HepG2 (cell line): ENCODE measurements around the gene STMN1. TPM values are rescaled to one million over a fixed set of nuclear protein-coding genes. Genes with fewer than 3 reads are reported as not detected.

ENCODE experiments used
- EP300 ChIP-seq, 3 experiments: sonication (generic) in 1 of 3; formaldehyde crosslinking in 1 of 3; IDR thresholded peaks; 2 replicates each; pipeline versions ENCODE4 v1.5.1 to v1.6.1; 2011 to 2020; ENCODE audit warnings: low read depth in 2 of 3, low read length in 2 of 3, borderline replicate concordance in 1 of 3, improper control_type of control experiment in 1 of 3, mild to moderate bottlenecking in 1 of 3, missing genetic modification reagents in 1 of 3, moderate library complexity in 1 of 3
- ERF ChIP-seq: IDR thresholded peaks from 2 replicates; pipeline ENCODE4 v1.6.1; 2018; ENCODE audit warnings: missing biosample characterization, missing genetic modification reagents
- FOSL2 ChIP-seq: sonication (generic); formaldehyde crosslinking; IDR thresholded peaks from 2 replicates; pipeline ENCODE4 v1.4.0; 2020; ENCODE audit warnings: missing genetic modification reagents
- FOXA1 ChIP-seq, 2 experiments: fragments of 450-650 bp in 1 of 2; sonication (generic) in 1 of 2; formaldehyde crosslinking in 1 of 2; IDR thresholded peaks; 2 replicates each; pipeline versions ENCODE4 v1.4.0 to v1.6.1; 2016 to 2020; ENCODE audit warnings: missing genetic modification reagents in 1 of 2
- HNRNPUL1 ChIP-seq: fragments of 200-400 bp; formaldehyde crosslinking; IDR thresholded peaks from 2 replicates; pipeline ENCODE4 v1.6.1; 2017; ENCODE audit warnings: low read depth, mild to moderate bottlenecking, low read length, moderate library complexity
- IRX3 ChIP-seq: sonication (generic); formaldehyde crosslinking; IDR thresholded peaks from 2 replicates; pipeline ENCODE4 v1.8.1; 2023; ENCODE audit warnings: mild to moderate bottlenecking, low read depth, missing genetic modification reagents, borderline replicate concordance
- JDP2 ChIP-seq: sonication (generic); formaldehyde crosslinking; IDR thresholded peaks from 2 replicates; pipeline ENCODE4 v1.8.1; 2022; ENCODE audit warnings: missing genetic modification reagents, borderline replicate concordance
- JUNB ChIP-seq: sonication (generic); formaldehyde crosslinking; IDR thresholded peaks from 2 replicates; pipeline ENCODE4 v1.8.0; 2022; ENCODE audit warnings: missing genetic modification reagents, mild to moderate bottlenecking, borderline replicate concordance
- KLF12 ChIP-seq: sonication (generic); formaldehyde crosslinking; IDR thresholded peaks from 2 replicates; pipeline ENCODE4 v1.4.0; 2020; ENCODE audit warnings: missing genetic modification reagents, borderline replicate concordance
- PBX3 ChIP-seq: sonication (generic); formaldehyde crosslinking; IDR thresholded peaks from 2 replicates; pipeline ENCODE4 v1.8.1; 2023; ENCODE audit warnings: missing genetic modification reagents, inconsistent platforms, borderline replicate concordance
- RARA ChIP-seq: IDR thresholded peaks from 2 replicates; pipeline ENCODE4 v1.6.1; 2016; ENCODE audit warnings: missing genetic modification reagents, missing compliant biosample characterization
- SNAI1 ChIP-seq: sonication (generic); formaldehyde crosslinking; IDR thresholded peaks from 2 replicates; pipeline ENCODE4 v1.5.0; 2020; ENCODE audit warnings: mild to moderate bottlenecking, missing genetic modification reagents, borderline replicate concordance
- ZFP90 ChIP-seq: sonication (generic); formaldehyde crosslinking; IDR thresholded peaks from 2 replicates; pipeline ENCODE4 v1.8.0; 2022; ENCODE audit warnings: missing genetic modification reagents, mild to moderate bottlenecking, inconsistent platforms, borderline replicate concordance
- ZFYVE20 ChIP-seq: sonication (generic); formaldehyde crosslinking; IDR thresholded peaks from 2 replicates; pipeline ENCODE4 v1.8.0; 2023; ENCODE audit warnings: low read depth, mild to moderate bottlenecking, moderate library complexity, missing genetic modification reagents, borderline replicate concordance
- ZNF264 ChIP-seq: sonication (generic); formaldehyde crosslinking; IDR thresholded peaks from 2 replicates; pipeline ENCODE4 v1.4.0; 2020; ENCODE audit warnings: missing genetic modification reagents
- ZNF350 ChIP-seq: sonication (generic); formaldehyde crosslinking; IDR thresholded peaks from 2 replicates; pipeline ENCODE4 v1.4.0; 2020; ENCODE audit warnings: mild to moderate bottlenecking, low read depth, missing genetic modification reagents, borderline replicate concordance
- ZNF788 ChIP-seq: sonication (generic); formaldehyde crosslinking; IDR thresholded peaks from 2 replicates; pipeline ENCODE4 v1.5.0; 2020; ENCODE audit warnings: mild to moderate bottlenecking, missing genetic modification reagents, borderline replicate concordance
- ZSCAN29 ChIP-seq: sonication (generic); formaldehyde crosslinking; conservative IDR thresholded peaks from 2 replicates; pipeline ENCODE4 v1.4.0; 2020; ENCODE audit warnings: mild to moderate bottlenecking, missing genetic modification reagents
- ZSCAN31 ChIP-seq: sonication (generic); formaldehyde crosslinking; IDR thresholded peaks from 2 replicates; pipeline ENCODE4 v1.5.0; 2020; ENCODE audit warnings: low read depth, mild to moderate bottlenecking, missing genetic modification reagents
- polyA plus RNA-seq, 8 experiments: library from polyadenylated mRNA; depleted of rRNA in 3 of 8; stranded (reverse) in 7 of 8; unstranded in 1 of 8; fragments of >200 nt; fragmentation: Illumina TruSeq in 4 of 8; extraction: Trizol in 4 of 8; gene quantifications; 2 replicates each; pipeline versions ENCODE4 v1.2.1 to v1.2.3, GENCODE V29; 2011 to 2016; ENCODE audit warnings: low read depth in 4 of 8, missing spikeins in 1 of 8, mixed read lengths in 1 of 8; ENCODE audit not compliant: insufficient read depth in 1 of 8
- total RNA-seq, 5 experiments: library from RNA; depleted of rRNA; stranded (reverse); fragments of >200 nt; fragmentation: Illumina TruSeq; extraction: Trizol; gene quantifications; 2 replicates each; pipeline ENCODE4 v1.2.3, GENCODE V29; 2016; ENCODE audit warnings: low read depth in 1 of 5
- TF ChIP-seq, protein P1 (sequence below): sonication (generic); formaldehyde crosslinking; IDR thresholded peaks from 2 replicates; pipeline ENCODE4 v1.9.0; 2021; ENCODE audit warnings: missing genetic modification reagents, borderline replicate concordance
- TF ChIP-seq, protein P2 (sequence below): sonication (generic); formaldehyde crosslinking; IDR thresholded peaks from 2 replicates; pipeline ENCODE4 v1.4.0; 2020; ENCODE audit warnings: missing genetic modification reagents, borderline replicate concordance

STMN1 gene
- total and polyA plus RNA-seq, 2 of the 13 experiments (the other 11 are each of a cell fraction or from before 2014, with no cell fraction given), result 45.9 to 409 TPM

DNA sequence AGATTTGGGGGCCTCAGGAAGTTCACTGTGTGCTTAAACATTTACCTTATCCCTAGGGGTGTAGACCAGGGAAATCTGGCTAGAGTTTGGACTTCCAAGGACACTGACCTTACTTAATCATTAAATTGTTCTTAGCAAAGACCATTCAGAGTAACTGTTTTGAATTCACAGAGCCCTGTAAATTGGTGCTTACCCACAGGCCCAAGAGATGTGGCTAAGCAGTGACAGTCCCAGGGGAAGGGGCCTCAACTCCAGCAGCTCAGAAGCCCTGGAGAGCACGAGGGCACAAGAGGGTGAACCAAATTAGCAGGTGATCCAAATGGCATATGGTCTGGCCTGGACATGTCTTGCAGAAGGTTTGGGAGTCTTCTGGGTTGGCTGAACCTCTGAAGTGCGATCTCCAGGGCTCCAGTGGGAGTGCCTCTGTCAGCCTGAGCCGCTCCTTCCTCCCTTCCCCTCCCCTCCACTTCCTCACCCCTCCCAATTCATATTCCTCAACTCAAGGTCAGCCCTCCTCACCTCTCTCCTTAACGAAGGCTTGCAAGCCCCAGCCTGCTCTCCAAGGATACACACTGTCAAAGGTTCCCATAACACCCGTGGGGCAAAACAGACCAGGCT, 35.0 kb downstream of the STMN1 start (continued):
- peak; percentile 79; the same call in 1 of the 2 replicates for TF ChIP-seq ZSCAN29 (CRISPR knock-in tag)
- TF ChIP-seq ERF (CRISPR knock-in tag), result peak; percentile 11; the same call in 1 of the 2 replicates
- no peak for TF ChIP-seq PBX3 (CRISPR knock-in tag)
- TF ChIP-seq KLF12, result no peak
- TF ChIP-seq RARA (CRISPR knock-in tag), result peak; percentile 34; the same call in 1 of the 2 replicates
- TF ChIP-seq ZFYVE20, result no peak
- 0 out of 2 replicates have a peak, but pooled peaks have one; percentile 39 for TF ChIP-seq ZSCAN31 (CRISPR knock-in tag)
- no peak for TF ChIP-seq SNAI1
- peak in 1 of 2 experiments; percentile 73; a peak in 2 of 4 replicates for TF ChIP-seq EP300 (IDR thresholded peaks at IDR 0.05; ENCODE audit: low read depth in 2 of 2, low read length in 2 of 2)
- no peak for TF ChIP-seq EP300 (CRISPR knock-in tag; IDR thresholded peaks at IDR 0.05; ENCODE audit: borderline replicate concordance)
- TF ChIP-seq, protein P1, sequence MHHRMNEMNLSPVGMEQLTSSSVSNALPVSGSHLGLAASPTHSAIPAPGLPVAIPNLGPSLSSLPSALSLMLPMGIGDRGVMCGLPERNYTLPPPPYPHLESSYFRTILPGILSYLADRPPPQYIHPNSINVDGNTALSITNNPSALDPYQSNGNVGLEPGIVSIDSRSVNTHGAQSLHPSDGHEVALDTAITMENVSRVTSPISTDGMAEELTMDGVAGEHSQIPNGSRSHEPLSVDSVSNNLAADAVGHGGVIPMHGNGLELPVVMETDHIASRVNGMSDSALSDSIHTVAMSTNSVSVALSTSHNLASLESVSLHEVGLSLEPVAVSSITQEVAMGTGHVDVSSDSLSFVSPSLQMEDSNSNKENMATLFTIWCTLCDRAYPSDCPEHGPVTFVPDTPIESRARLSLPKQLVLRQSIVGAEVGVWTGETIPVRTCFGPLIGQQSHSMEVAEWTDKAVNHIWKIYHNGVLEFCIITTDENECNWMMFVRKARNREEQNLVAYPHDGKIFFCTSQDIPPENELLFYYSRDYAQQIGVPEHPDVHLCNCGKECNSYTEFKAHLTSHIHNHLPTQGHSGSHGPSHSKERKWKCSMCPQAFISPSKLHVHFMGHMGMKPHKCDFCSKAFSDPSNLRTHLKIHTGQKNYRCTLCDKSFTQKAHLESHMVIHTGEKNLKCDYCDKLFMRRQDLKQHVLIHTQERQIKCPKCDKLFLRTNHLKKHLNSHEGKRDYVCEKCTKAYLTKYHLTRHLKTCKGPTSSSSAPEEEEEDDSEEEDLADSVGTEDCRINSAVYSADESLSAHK (CRISPR knock-in tag), result no peak
- no peak for TF ChIP-seq FOSL2 (CRISPR knock-in tag)
- TF ChIP-seq ZNF350 (CRISPR knock-in tag), result no peak
- no peak for TF ChIP-seq FOXA1 (IDR thresholded peaks at IDR 0.05)
- peak; percentile 3; the same call in 1 of the 2 replicates for TF ChIP-seq FOXA1 (CRISPR knock-in tag; IDR thresholded peaks at IDR 0.05)
- no peak for TF ChIP-seq HNRNPUL1
- TF ChIP-seq JUNB (CRISPR knock-in tag), result no peak
- TF ChIP-seq IRX3, result no peak
- TF ChIP-seq JDP2 (CRISPR knock-in tag), result no peak
- TF ChIP-seq, protein P2, sequence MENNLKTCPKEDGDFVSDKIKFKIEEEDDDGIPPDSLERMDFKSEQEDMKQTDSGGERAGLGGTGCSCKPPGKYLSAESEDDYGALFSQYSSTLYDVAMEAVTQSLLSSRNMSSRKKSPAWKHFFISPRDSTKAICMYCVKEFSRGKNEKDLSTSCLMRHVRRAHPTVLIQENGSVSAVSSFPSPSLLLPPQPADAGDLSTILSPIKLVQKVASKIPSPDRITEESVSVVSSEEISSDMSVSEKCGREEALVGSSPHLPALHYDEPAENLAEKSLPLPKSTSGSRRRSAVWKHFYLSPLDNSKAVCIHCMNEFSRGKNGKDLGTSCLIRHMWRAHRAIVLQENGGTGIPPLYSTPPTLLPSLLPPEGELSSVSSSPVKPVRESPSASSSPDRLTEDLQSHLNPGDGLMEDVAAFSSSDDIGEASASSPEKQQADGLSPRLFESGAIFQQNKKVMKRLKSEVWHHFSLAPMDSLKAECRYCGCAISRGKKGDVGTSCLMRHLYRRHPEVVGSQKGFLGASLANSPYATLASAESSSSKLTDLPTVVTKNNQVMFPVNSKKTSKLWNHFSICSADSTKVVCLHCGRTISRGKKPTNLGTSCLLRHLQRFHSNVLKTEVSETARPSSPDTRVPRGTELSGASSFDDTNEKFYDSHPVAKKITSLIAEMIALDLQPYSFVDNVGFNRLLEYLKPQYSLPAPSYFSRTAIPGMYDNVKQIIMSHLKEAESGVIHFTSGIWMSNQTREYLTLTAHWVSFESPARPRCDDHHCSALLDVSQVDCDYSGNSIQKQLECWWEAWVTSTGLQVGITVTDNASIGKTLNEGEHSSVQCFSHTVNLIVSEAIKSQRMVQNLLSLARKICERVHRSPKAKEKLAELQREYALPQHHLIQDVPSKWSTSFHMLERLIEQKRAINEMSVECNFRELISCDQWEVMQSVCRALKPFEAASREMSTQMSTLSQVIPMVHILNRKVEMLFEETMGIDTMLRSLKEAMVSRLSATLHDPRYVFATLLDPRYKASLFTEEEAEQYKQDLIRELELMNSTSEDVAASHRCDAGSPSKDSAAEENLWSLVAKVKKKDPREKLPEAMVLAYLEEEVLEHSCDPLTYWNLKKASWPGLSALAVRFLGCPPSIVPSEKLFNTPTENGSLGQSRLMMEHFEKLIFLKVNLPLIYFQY (CRISPR knock-in tag), result no peak
- 0 out of 2 replicates have a peak, but pooled peaks have one; percentile 15 for TF ChIP-seq ZNF788 (CRISPR knock-in tag)
- TF ChIP-seq ZNF264 (CRISPR knock-in tag), result no peak
- no peak; the same call in 1 of the 2 replicates for TF ChIP-seq ZFP90
